HepG2 (cell line): ENCODE data around the gene PSORS1C1. TPM values are rescaled to one million over a fixed set of nuclear protein-coding genes. Genes with fewer than 3 reads are reported as not detected.

Experiments
- ATF1 ChIP-seq: IDR thresholded peaks from 2 replicates; pipeline ENCODE4 v1.6.1; 2016; ENCODE audit warnings: mild to moderate bottlenecking, control low read depth
- FOXA1 ChIP-seq, 2 experiments: fragments of 450-650 bp in 1 of 2; sonication (generic) in 1 of 2; formaldehyde crosslinking in 1 of 2; IDR thresholded peaks; 2 replicates each; pipeline versions ENCODE4 v1.4.0 to v1.6.1; 2016 to 2020; ENCODE audit warnings: missing genetic modification reagents in 1 of 2
- FOXC1 ChIP-seq: sonication (generic); formaldehyde crosslinking; IDR thresholded peaks from 2 replicates; pipeline ENCODE4 v1.8.0; 2022; ENCODE audit warnings: mild to moderate bottlenecking, missing genetic modification reagents, borderline replicate concordance
- MLLT10 ChIP-seq: sonication (generic); formaldehyde crosslinking; IDR thresholded peaks from 2 replicates; pipeline ENCODE4 v1.4.0; 2020; ENCODE audit warnings: missing genetic modification reagents
- SSRP1 ChIP-seq: IDR thresholded peaks from 2 replicates; pipeline ENCODE4 v1.6.1; 2016; ENCODE audit warnings: control low read depth
- TBX3 ChIP-seq: fragments of 450-650 bp; IDR thresholded peaks from 2 replicates; pipeline ENCODE4 v1.6.1; 2017; ENCODE audit warnings: antibody characterized with exemption, mild to moderate bottlenecking, inconsistent platforms, borderline replicate concordance
- ZNF12 ChIP-seq: sonication (generic); formaldehyde crosslinking; IDR thresholded peaks from 2 replicates; pipeline ENCODE4 v1.5.0; 2020; ENCODE audit warnings: missing genetic modification reagents
- ZNF326 ChIP-seq: sonication (generic); formaldehyde crosslinking; IDR thresholded peaks from 2 replicates; pipeline ENCODE4 v1.4.0; 2020; ENCODE audit warnings: missing genetic modification reagents, borderline replicate concordance
- ZNF441 ChIP-seq: sonication (generic); formaldehyde crosslinking; IDR thresholded peaks from 2 replicates; pipeline ENCODE4 v1.7.0; 2021; ENCODE audit warnings: missing genetic modification reagents, borderline replicate concordance
- ZNF768 ChIP-seq: sonication (generic); formaldehyde crosslinking; IDR thresholded peaks from 2 replicates; pipeline ENCODE4 v1.4.0; 2020; ENCODE audit warnings: missing genetic modification reagents
- ZSCAN9 ChIP-seq: IDR thresholded peaks from 2 replicates; pipeline ENCODE4 v1.6.1; 2016; ENCODE audit warnings: borderline replicate concordance
- polyA plus RNA-seq, 8 experiments: library from polyadenylated mRNA; depleted of rRNA in 3 of 8; stranded (reverse) in 7 of 8; unstranded in 1 of 8; fragments of >200 nt; fragmentation: Illumina TruSeq in 4 of 8; extraction: Trizol in 4 of 8; gene quantifications; 2 replicates each; pipeline versions ENCODE4 v1.2.1 to v1.2.3, GENCODE V29; 2011 to 2016; ENCODE audit warnings: low read depth in 4 of 8, missing spikeins in 1 of 8, mixed read lengths in 1 of 8; ENCODE audit not compliant: insufficient read depth in 1 of 8
- total RNA-seq, 5 experiments: library from RNA; depleted of rRNA; stranded (reverse); fragments of >200 nt; fragmentation: Illumina TruSeq; extraction: Trizol; gene quantifications; 2 replicates each; pipeline ENCODE4 v1.2.3, GENCODE V29; 2016; ENCODE audit warnings: low read depth in 1 of 5
- TF ChIP-seq, protein P1 (sequence below): sonication (generic); formaldehyde crosslinking; IDR thresholded peaks from 2 replicates; pipeline ENCODE4 v1.4.0; 2020; ENCODE audit warnings: mild to moderate bottlenecking, missing genetic modification reagents
- TF ChIP-seq, protein P2 (sequence below): sonication (generic); formaldehyde crosslinking; IDR thresholded peaks from 2 replicates; pipeline ENCODE4 v1.4.0; 2020; ENCODE audit warnings: missing genetic modification reagents, mild to moderate bottlenecking, borderline replicate concordance
- TF ChIP-seq, protein P3 (sequence below): sonication (generic); formaldehyde crosslinking; IDR thresholded peaks from 2 replicates; pipeline ENCODE4 v1.5.1; 2020; ENCODE audit warnings: missing genetic modification reagents, mild to moderate bottlenecking, borderline replicate concordance
- TF ChIP-seq, protein P4 (sequence below): sonication (generic); formaldehyde crosslinking; IDR thresholded peaks from 2 replicates; pipeline ENCODE4 v1.5.1; 2020; ENCODE audit warnings: missing genetic modification reagents, mild to moderate bottlenecking, borderline replicate concordance

PSORS1C1 gene
- total and polyA plus RNA-seq, 2 of the 13 experiments (the other 11 are each of a cell fraction or from before 2014, with no cell fraction given): 0.01 to 0.02 TPM

DNA sequence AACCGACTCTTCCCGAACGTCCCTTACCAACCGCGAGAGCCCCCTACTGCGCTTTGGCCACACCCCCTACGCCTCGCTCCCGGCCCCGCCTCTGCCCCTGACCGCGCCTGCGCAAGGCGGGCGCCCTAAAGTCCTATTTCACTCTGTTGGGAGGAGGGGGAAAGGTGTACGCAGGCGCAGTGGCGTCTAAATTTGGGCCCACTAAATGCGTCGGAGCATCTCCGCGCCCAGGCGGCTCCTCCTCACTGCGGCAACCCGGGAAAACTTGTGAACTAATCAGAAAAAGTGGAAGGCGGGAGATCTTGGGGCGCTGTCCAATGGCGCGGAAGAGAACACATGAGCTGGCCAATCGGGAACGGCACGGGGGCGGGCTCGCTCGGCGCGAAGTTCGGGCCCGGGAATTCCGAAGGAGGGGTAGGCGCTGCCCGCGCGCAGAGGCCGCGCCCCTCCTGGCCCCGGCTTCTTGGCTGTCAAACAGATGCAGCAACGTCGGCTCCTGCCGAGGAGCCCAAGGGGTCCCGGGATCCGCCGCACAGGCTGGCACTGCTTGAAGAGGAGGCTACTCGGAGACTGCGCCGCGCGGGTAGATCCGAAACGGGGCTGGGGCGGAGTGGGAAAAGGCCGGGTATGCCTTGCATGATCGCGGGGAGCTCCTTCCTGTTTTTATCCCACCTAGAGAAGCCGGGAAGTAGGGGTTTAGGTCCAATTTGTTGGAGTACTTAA lies 43.7 kb downstream of the PSORS1C1 start, which contains the start of gene TCF19 (continued):
- TF ChIP-seq, protein P1, sequence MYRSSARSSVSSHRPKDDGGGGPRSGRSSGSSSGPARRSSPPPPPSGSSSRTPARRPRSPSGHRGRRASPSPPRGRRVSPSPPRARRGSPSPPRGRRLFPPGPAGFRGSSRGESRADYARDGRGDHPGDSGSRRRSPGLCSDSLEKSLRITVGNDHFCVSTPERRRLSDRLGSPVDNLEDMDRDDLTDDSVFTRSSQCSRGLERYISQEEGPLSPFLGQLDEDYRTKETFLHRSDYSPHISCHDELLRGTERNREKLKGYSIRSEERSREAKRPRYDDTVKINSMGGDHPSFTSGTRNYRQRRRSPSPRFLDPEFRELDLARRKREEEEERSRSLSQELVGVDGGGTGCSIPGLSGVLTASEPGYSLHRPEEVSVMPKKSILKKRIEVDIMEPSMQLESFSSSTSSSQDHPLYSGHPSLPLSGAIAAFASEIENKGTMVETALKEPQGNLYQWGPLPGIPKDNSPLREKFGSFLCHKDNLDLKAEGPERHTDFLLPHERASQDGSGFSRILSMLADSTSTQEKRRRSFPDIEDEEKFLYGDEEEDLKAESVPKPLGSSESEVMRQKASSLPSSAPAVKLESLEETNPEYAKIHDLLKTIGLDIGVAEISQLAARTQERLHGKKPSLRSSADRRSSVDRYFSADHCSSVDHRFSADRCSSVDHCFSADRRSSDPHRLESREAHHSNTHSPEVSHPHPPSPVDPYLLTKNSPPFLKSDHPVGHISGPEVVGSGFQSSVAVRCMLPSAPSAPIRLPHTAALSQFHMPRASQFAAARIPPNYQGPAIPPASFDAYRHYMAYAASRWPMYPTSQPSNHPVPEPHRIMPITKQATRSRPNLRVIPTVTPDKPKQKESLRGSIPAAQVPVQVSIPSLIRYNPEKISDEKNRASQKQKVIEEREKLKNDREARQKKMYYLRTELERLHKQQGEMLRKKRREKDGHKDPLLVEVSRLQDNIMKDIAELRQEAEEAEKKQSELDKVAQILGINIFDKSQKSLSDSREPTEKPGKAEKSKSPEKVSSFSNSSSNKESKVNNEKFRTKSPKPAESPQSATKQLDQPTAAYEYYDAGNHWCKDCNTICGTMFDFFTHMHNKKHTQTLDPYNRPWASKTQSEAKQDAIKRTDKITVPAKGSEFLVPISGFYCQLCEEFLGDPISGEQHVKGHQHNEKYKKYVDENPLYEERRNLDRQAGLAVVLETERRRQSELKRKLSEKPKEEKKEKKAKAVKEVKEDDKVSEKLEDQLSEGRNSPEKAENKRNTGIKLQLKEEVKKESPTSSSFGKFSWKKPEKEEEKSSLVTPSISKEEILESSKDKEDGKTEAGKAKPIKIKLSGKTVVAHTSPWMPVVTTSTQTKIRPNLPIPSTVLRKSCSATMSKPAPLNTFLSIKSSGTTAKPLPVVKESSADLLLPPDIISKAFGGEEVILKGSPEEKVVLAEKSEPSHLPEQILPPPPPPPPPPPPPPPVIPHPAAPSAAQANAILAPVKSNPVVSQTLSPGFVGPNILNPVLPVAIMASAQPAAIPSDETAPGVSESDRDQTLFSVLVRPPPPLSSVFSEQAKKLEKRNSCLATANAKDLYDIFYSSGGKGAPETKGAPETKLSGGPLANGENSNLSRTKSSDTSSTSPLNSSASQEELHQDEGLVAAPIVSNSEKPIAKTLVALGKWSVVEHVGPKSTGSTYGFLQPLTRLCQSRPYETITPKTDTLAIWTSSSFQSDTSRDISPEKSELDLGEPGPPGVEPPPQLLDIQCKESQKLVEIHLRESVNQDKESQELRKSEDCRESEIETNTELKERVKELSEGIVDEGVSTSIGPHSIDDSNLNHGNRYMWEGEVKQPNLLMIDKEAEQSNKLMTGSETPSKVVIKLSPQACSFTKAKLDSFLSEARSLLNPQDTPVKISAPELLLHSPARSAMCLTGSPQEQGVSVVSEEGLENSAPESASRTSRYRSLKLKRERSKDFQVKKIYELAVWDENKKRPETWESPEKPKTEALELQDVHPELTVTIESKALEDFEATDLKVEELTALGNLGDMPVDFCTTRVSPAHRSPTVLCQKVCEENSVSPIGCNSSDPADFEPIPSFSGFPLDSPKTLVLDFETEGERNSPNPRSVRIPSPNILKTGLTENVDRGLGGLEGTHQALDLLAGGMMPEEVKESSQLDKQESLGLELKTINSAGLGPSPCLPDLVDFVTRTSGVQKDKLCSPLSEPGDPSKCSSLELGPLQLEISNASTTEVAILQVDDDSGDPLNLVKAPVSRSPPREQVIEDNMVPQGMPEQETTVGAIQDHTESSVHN: no peak
- TF ChIP-seq ZSCAN9 (CRISPR knock-in tag): no peak
- TF ChIP-seq ZNF768 (CRISPR knock-in tag): no peak
- peak; percentile 74; the same call in 1 of the 2 replicates for TF ChIP-seq ZNF441 (CRISPR knock-in tag)
- TF ChIP-seq, protein P2, sequence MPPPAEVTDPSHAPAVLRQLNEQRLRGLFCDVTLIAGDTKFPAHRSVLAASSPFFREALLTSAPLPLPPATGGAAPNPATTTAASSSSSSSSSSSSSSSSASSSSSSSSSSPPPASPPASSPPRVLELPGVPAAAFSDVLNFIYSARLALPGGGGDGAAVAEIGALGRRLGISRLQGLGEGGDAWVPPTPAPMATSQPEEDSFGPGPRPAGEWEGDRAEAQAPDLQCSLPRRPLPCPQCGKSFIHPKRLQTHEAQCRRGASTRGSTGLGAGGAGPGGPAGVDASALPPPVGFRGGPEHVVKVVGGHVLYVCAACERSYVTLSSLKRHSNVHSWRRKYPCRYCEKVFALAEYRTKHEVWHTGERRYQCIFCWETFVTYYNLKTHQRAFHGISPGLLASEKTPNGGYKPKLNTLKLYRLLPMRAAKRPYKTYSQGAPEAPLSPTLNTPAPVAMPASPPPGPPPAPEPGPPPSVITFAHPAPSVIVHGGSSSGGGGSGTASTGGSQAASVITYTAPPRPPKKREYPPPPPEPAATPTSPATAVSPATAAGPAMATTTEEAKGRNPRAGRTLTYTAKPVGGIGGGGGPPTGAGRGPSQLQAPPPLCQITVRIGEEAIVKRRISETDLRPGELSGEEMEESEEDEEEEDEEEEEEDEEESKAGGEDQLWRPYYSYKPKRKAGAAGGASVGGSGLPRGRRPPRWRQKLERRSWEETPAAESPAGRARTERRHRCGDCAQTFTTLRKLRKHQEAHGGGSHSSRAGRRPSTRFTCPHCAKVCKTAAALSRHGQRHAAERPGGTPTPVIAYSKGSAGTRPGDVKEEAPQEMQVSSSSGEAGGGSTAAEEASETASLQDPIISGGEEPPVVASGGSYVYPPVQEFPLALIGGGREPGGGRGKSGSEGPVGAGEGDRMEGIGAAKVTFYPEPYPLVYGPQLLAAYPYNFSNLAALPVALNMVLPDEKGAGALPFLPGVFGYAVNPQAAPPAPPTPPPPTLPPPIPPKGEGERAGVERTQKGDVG (CRISPR knock-in tag): no peak; the same call in 1 of the 2 replicates
- TF ChIP-seq, protein P3, sequence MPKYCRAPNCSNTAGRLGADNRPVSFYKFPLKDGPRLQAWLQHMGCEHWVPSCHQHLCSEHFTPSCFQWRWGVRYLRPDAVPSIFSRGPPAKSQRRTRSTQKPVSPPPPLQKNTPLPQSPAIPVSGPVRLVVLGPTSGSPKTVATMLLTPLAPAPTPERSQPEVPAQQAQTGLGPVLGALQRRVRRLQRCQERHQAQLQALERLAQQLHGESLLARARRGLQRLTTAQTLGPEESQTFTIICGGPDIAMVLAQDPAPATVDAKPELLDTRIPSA (CRISPR knock-in tag): no peak; the same call in 1 of the 2 replicates
- no peak for TF ChIP-seq FOXA1 (IDR thresholded peaks at IDR 0.05)
- no peak for TF ChIP-seq FOXA1 (CRISPR knock-in tag; IDR thresholded peaks at IDR 0.05)
- no peak for TF ChIP-seq ZNF12 (CRISPR knock-in tag)
- TF ChIP-seq, protein P4, sequence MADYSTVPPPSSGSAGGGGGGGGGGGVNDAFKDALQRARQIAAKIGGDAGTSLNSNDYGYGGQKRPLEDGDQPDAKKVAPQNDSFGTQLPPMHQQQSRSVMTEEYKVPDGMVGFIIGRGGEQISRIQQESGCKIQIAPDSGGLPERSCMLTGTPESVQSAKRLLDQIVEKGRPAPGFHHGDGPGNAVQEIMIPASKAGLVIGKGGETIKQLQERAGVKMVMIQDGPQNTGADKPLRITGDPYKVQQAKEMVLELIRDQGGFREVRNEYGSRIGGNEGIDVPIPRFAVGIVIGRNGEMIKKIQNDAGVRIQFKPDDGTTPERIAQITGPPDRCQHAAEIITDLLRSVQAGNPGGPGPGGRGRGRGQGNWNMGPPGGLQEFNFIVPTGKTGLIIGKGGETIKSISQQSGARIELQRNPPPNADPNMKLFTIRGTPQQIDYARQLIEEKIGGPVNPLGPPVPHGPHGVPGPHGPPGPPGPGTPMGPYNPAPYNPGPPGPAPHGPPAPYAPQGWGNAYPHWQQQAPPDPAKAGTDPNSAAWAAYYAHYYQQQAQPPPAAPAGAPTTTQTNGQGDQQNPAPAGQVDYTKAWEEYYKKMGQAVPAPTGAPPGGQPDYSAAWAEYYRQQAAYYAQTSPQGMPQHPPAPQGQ (CRISPR knock-in tag): no peak
- no peak for TF ChIP-seq ATF1
- no peak for TF ChIP-seq SSRP1 (CRISPR knock-in tag)
- no peak for TF ChIP-seq ZNF326 (CRISPR knock-in tag)
- no peak for TF ChIP-seq FOXC1
- TF ChIP-seq MLLT10 (CRISPR knock-in tag): no peak
- no peak for TF ChIP-seq TBX3
